DOHH2 (cell line): ENCODE measurements around the gene SPINT2.
"Not testable (repeated sequence)": the region's sequence is repeated elsewhere in the genome, so short reads cannot be mapped to it uniquely, and the experiment has no call there.

Experiments used
- EZH2phosphoT487 ChIP-seq: fragments of 200-600 bp; sonication (generic); IDR thresholded peaks from 2 replicates; pipeline ENCODE4 v1.6.1; 2017; ENCODE audit warnings: borderline replicate concordance, mild to moderate bottlenecking, antibody characterized with exemption, low read length, moderate library complexity, mixed read lengths
- TF ChIP-seq, protein P1 (sequence below): fragments of 200-600 bp; sonication (generic); IDR thresholded peaks from one replicate; pipeline ENCODE4 v1.5.1; 2014; ENCODE audit warnings: antibody characterized with exemption, mild to moderate bottlenecking, low read depth, low read length; ENCODE audit not compliant: poor library complexity, severe bottlenecking

DNA sequence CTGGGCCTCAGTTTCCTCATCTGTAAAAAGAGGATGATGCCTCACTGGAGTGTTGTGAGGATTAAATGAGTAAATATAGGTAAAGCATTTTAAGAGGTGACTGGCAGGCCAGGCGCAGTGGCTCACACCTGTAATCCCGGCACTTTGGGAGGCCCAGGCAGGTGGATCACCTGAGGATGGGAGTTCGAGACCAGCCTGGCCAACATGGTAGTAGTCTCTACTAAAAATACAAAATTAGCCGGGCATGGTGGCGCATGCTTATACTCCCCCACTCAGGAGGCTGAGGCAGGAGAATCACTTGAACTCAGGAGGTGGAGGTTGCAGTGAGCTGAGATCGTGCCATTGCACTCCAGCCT lies 39.5 kb upstream of the SPINT2 start:
- TF ChIP-seq, protein P1, sequence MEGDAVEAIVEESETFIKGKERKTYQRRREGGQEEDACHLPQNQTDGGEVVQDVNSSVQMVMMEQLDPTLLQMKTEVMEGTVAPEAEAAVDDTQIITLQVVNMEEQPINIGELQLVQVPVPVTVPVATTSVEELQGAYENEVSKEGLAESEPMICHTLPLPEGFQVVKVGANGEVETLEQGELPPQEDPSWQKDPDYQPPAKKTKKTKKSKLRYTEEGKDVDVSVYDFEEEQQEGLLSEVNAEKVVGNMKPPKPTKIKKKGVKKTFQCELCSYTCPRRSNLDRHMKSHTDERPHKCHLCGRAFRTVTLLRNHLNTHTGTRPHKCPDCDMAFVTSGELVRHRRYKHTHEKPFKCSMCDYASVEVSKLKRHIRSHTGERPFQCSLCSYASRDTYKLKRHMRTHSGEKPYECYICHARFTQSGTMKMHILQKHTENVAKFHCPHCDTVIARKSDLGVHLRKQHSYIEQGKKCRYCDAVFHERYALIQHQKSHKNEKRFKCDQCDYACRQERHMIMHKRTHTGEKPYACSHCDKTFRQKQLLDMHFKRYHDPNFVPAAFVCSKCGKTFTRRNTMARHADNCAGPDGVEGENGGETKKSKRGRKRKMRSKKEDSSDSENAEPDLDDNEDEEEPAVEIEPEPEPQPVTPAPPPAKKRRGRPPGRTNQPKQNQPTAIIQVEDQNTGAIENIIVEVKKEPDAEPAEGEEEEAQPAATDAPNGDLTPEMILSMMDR, result not testable (repeated sequence)
- not testable (repeated sequence) for TF ChIP-seq EZH2phosphoT487
